HG02759 (cell line): ENCODE data around the gene CNTN2.

Source experiments
- ATAC-seq: cut with Tn5 transposase; IDR thresholded peaks from one replicate; pipeline ENCODE4 v1.9.1; 2021; ENCODE audit warnings: mild to moderate bottlenecking, moderate library complexity; ENCODE audit not compliant: unreplicated experiment

The CNTN2 gene

GRCh38 chr1:205042911-205043806 is at the start of gene CNTN2:
Gene CNTN2 (plus strand): TSS chr1:205043212. CDS start chr1:205053186, 9,974 bp downstream.
- ATAC-seq = no peak

- no peak for ATAC-seq
These were observed 48.7 kb upstream of the CNTN2 start for GRCh38 chr1:204994086-204994862.

GRCh38 chr1:204996981-204997380 is 46.0 kb upstream of the CNTN2 start:
- ATAC-seq = no peak

GRCh38 chr1:204997591-204998355 is 45.2 kb upstream of the CNTN2 start:
- ATAC-seq = no peak

GRCh38 chr1:205001162-205001561 is 41.9 kb upstream of the CNTN2 start:
- ATAC-seq = no peak

GRCh38 chr1:205002705-205003104 is 40.3 kb upstream of the CNTN2 start:
- no peak for ATAC-seq

GRCh38 chr1:205003358-205004131 is 39.5 kb upstream of the CNTN2 start:
- ATAC-seq = no peak

GRCh38 chr1:205004351-205004750 is 38.7 kb upstream of the CNTN2 start:
- ATAC-seq = no peak

GRCh38 chr1:205008896-205009295 is 34.1 kb upstream of the CNTN2 start:
- no peak for ATAC-seq

GRCh38 chr1:205009670-205010069 is 33.3 kb upstream of the CNTN2 start:
- no peak for ATAC-seq

- no peak for ATAC-seq
These were observed 30.4 kb upstream of the CNTN2 start for GRCh38 chr1:205012391-205013140.

- ATAC-seq = no peak
These were observed 29.2 kb upstream of the CNTN2 start for GRCh38 chr1:205013683-205014367.

- no peak for ATAC-seq
These were observed 28.2 kb upstream of the CNTN2 start for GRCh38 chr1:205014783-205015182.

GRCh38 chr1:205015241-205015640 is 27.8 kb upstream of the CNTN2 start:
- ATAC-seq = no peak

- no peak for ATAC-seq
These were observed 26.9 kb upstream of the CNTN2 start for GRCh38 chr1:205016075-205016474.

GRCh38 chr1:205016584-205016983 is 26.4 kb upstream of the CNTN2 start:
- ATAC-seq = no peak

- no peak for ATAC-seq
These were observed 26.0 kb upstream of the CNTN2 start for GRCh38 chr1:205017001-205017400.

GRCh38 chr1:205017766-205018165 is 25.2 kb upstream of the CNTN2 start:
- no peak for ATAC-seq

GRCh38 chr1:205018381-205018780 is 24.6 kb upstream of the CNTN2 start:
- no peak for ATAC-seq
